Neuron (in vitro differentiated cells): ENCODE results near the gene FGD5.
"Not testable (repeated sequence)": the region's sequence is repeated elsewhere in the genome, so short reads cannot be mapped to it uniquely, and the experiment has no call there.

Source experiments
- H2AFZ ChIP-seq: one replicate; pipeline ENCODE4 v1.6.1; 2013; ENCODE audit warnings: low read depth, mild to moderate bottlenecking, inconsistent platforms, low read length, moderate library complexity
- H3K27me3 ChIP-seq: one replicate; pipeline ENCODE4 v1.6.1; 2013; ENCODE audit warnings: low read length; ENCODE audit not compliant: insufficient read depth
- H3K36me3 ChIP-seq: one replicate; pipeline ENCODE4 v1.6.1; 2013; ENCODE audit warnings: low read length; ENCODE audit not compliant: insufficient read depth
- H3K4me1 ChIP-seq: one replicate; pipeline ENCODE4 v1.6.1; 2013; ENCODE audit warnings: low read length; ENCODE audit not compliant: insufficient read depth
- H3K4me3 ChIP-seq: 2 replicates; pipeline ENCODE4 v1.5.1; 2013; ENCODE audit warnings: mild to moderate bottlenecking, low read length, moderate library complexity
- H3K9me3 ChIP-seq: one replicate; pipeline ENCODE4 v1.6.1; 2013; ENCODE audit warnings: low read length

FGD5 gene

GRCh38 chr3:14891135-14892132 is 72.7 kb downstream of the FGD5 start:
- H3K36me3 ChIP-seq, result no peaks in the 10 kb centered on the region
- H2AFZ ChIP-seq, result no peak overlapping the region
- H3K27me3 ChIP-seq, result peaks cover 15% of the 10 kb centered on the region
- no peak overlapping the region for H3K4me3 ChIP-seq
- no peaks in the 10 kb centered on the region for H3K4me1 ChIP-seq
- H3K9me3 ChIP-seq, result no peaks in the 10 kb centered on the region

GRCh38 chr3:14892226-14892625 is 73.5 kb downstream of the FGD5 start:
- H3K4me3 ChIP-seq, result no peak overlapping the region
- H3K4me1 ChIP-seq, result no peaks in the 10 kb centered on the region
- no peaks in the 10 kb centered on the region for H3K36me3 ChIP-seq
- peaks cover 15% of the 10 kb centered on the region for H3K27me3 ChIP-seq
- no peak overlapping the region for H2AFZ ChIP-seq
- no peaks in the 10 kb centered on the region for H3K9me3 ChIP-seq

- no peak overlapping the region for H2AFZ ChIP-seq
- no peaks in the 10 kb centered on the region for H3K36me3 ChIP-seq
- peaks cover 15% of the 10 kb centered on the region for H3K27me3 ChIP-seq
- H3K9me3 ChIP-seq, result no peaks in the 10 kb centered on the region
- no peaks in the 10 kb centered on the region for H3K4me1 ChIP-seq
- H3K4me3 ChIP-seq, result no peak overlapping the region
Observed at GRCh38 chr3:14894085-14894484, 75.3 kb downstream of the FGD5 start.

- Histone ChIP-seq H3K36me3 (no peaks in the 10 kb centered on the region), H3K27me3 (no peaks in the 10 kb centered on the region)
Observed at GRCh38 chr3:14897266-14897665, 78.5 kb downstream of the FGD5 start.

GRCh38 chr3:14898929-14899328 is 80.2 kb downstream of the FGD5 start:
- Histone ChIP-seq H3K9me3 (no peaks in the 10 kb centered on the region), H3K27me3 (no peaks in the 10 kb centered on the region), H2AFZ (no peak overlapping the region), H3K4me1 (no peaks in the 10 kb centered on the region), H3K36me3 (no peaks in the 10 kb centered on the region), H3K4me3 (no peak overlapping the region)

More at GRCh38 chr3:14897266-14897665, 78.5 kb downstream of the FGD5 start:
- H3K9me3 ChIP-seq, result no peaks in the 10 kb centered on the region
- no peak overlapping the region for H3K4me3 ChIP-seq
- no peaks in the 10 kb centered on the region for H3K4me1 ChIP-seq
- no peak overlapping the region for H2AFZ ChIP-seq

GRCh38 chr3:14899993-14900618 is 81.3 kb downstream of the FGD5 start:
- Histone ChIP-seq H3K4me3 (no peak overlapping the region), H3K36me3 (no peaks in the 10 kb centered on the region), H3K9me3 (no peaks in the 10 kb centered on the region), H2AFZ (no peak overlapping the region), H3K4me1 (no peaks in the 10 kb centered on the region), H3K27me3 (no peaks in the 10 kb centered on the region)

- H3K27me3 ChIP-seq, result no peaks in the 10 kb centered on the region
- no peak overlapping the region for H3K4me3 ChIP-seq
- no peaks in the 10 kb centered on the region for H3K9me3 ChIP-seq
- H3K36me3 ChIP-seq, result no peaks in the 10 kb centered on the region
- no peak overlapping the region for H2AFZ ChIP-seq
- H3K4me1 ChIP-seq, result no peaks in the 10 kb centered on the region
Observed at GRCh38 chr3:14900881-14901873, 82.4 kb downstream of the FGD5 start.

- Histone ChIP-seq H3K27me3 (no peaks in the 10 kb centered on the region), H3K4me3 (no peak overlapping the region), H3K36me3 (no peaks in the 10 kb centered on the region), H3K4me1 (no peaks in the 10 kb centered on the region), H3K9me3 (no peaks in the 10 kb centered on the region), H2AFZ (no peak overlapping the region)
Observed at GRCh38 chr3:14902719-14903118, 84.0 kb downstream of the FGD5 start.

GRCh38 chr3:14903501-14903900 is 84.7 kb downstream of the FGD5 start:
- not testable (repeated sequence) for H3K27me3 ChIP-seq, H3K36me3 ChIP-seq, H3K4me3 ChIP-seq, H3K4me1 ChIP-seq, H3K9me3 ChIP-seq, H2AFZ ChIP-seq

GRCh38 chr3:14905055-14905657 is 86.4 kb downstream of the FGD5 start:
- Histone ChIP-seq H3K36me3 (no peaks in the 10 kb centered on the region), H3K9me3 (no peaks in the 10 kb centered on the region), H2AFZ (no peak overlapping the region), H3K4me3 (no peak overlapping the region), H3K4me1 (no peaks in the 10 kb centered on the region), H3K27me3 (no peaks in the 10 kb centered on the region)

GRCh38 chr3:14906355-14906971 is 87.7 kb downstream of the FGD5 start:
- H3K36me3 ChIP-seq, result no peaks in the 10 kb centered on the region
- no peaks in the 10 kb centered on the region for H3K27me3 ChIP-seq
- H3K4me1 ChIP-seq, result no peaks in the 10 kb centered on the region
- H3K4me3 ChIP-seq, result no peak overlapping the region
- H3K9me3 ChIP-seq, result no peaks in the 10 kb centered on the region
- H2AFZ ChIP-seq, result no peak overlapping the region
